ENCODE measurements around the gene PDAP1. TPM values are rescaled to one million over a fixed set of nuclear protein-coding genes. Genes with fewer than 3 reads are reported as not detected.

The PDAP1 gene
- polyA plus RNA-seq, 1 of the 3 experiments (the other 2 are of a cell fraction), result 389 TPM

DNA sequence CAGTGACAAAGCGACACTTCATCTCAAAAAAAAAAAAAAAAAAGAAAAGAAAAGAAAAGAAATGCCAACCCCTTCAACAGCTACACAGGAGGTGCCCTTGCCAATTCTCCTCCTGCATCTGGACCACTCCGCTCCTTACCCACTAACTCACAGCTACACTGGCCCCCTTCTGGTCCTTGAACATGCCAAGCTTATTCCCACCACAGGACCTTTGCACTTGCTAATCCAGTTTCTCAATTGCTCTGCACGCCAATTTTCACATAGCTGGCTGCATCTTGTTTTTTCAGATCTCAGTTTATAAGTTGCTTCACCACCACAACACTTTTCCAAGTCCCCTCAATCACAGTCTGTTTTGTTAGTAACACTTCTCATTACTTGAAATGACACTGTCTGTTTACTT, 5.5 kb downstream of the PDAP1 start:
- Histone ChIP-seq H2AFZ (ENCODE audit: low read depth) (no peak overlapping the region), H3K4me3 (ENCODE audit: low read depth in 2 of 2, low read length in 1 of 2) (no peak overlapping the region), H3K79me2 (ENCODE audit: insufficient read depth) (peaks cover 67% of the 10 kb centered on the region), H3K27ac (ENCODE audit: low read depth in 2 of 2, low read length in 1 of 2) (no peak overlapping the region), H3K9ac (no peak overlapping the region), H3K27me3 (ENCODE audit: insufficient read depth) (no peaks in the 10 kb centered on the region), H4K20me1 (ENCODE audit: insufficient read depth) (peaks cover 61% of the 10 kb centered on the region), H3K4me1 (ENCODE audit: control insufficient read depth in 1 of 2, insufficient read depth in 2 of 2, low read depth in 1 of 2, low read length in 1 of 2) (peaks cover 9 to 19% of the 10 kb centered on the region in 2 experiments; a peak in 3 of 4 replicates), H3K9me2 (no peaks in the 10 kb centered on the region), H3K4me2 (no peak overlapping the region), H3K9me3 (no peaks in the 10 kb centered on the region), H3K36me3 (replicated peaks in 1 of 2; ENCODE audit: control insufficient read depth in 1 of 2, insufficient read depth in 2 of 2, low read length in 1 of 2) (peaks cover 48 to 51% of the 10 kb centered on the region in 2 experiments), H3F3A (replicated peaks; ENCODE audit: insufficient read depth) (peaks cover 28% of the 10 kb centered on the region)
- no peak for DNase-seq
- TF ChIP-seq, protein P1, sequence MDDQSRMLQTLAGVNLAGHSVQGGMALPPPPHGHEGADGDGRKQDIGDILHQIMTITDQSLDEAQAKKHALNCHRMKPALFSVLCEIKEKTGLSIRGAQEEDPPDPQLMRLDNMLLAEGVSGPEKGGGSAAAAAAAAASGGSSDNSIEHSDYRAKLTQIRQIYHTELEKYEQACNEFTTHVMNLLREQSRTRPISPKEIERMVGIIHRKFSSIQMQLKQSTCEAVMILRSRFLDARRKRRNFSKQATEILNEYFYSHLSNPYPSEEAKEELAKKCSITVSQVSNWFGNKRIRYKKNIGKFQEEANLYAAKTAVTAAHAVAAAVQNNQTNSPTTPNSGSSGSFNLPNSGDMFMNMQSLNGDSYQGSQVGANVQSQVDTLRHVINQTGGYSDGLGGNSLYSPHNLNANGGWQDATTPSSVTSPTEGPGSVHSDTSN (IDR thresholded peaks at IDR 0.05), result no peak
- CTCF ChIA-PET, result interaction anchor here (1.1 kb wide), 2 partner anchors 9 to 37 kb away, joined by 3 to 5 read pairs; no protein-coding TSS in a partner anchor
- WGBS (ENCODE audit: low lambda C conversion rate), result 100% methylated on average over 3 of the region's 3 CpGs
- POLR2A ChIA-PET, result interaction anchor here (3.1 kb wide), 1 partner anchor 10 kb away, joined by 25 read pairs; no protein-coding TSS in a partner anchor

DNA sequence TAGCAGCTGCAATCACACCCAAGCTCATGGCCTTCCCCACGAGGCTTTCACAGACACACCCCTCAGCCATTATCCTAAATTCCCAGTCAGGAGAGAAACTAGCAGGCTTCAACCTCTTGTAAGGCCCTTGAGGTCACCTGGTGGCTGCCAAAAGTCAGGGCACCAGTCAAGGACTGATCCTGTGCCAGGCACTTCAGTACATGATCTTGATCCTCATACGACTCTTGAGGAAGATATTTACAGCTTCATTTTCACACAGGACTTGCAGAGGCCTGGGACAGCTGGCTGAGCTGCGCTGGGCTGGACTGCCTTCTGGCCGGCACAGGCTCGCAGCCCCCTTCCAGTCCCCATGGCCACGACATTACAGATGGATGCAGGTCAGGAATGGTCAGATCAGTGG, 8.8 kb downstream of the PDAP1 start:
- Histone ChIP-seq H2AFZ (ENCODE audit: low read depth) (no peak overlapping the region), H3K9me2 (no peaks in the 10 kb centered on the region), H3K27me3 (ENCODE audit: insufficient read depth) (no peaks in the 10 kb centered on the region), H3K79me2 (ENCODE audit: insufficient read depth) (peaks cover 34% of the 10 kb centered on the region), H3K9ac (no peak overlapping the region), H3K4me2 (no peak overlapping the region), H3K9me3 (no peaks in the 10 kb centered on the region), H3K4me1 (ENCODE audit: control insufficient read depth in 1 of 2, insufficient read depth in 2 of 2, low read depth in 1 of 2, low read length in 1 of 2) (peaks cover 0 to 5% of the 10 kb centered on the region in 2 experiments; a peak in 1 of 4 replicates), H3F3A (replicated peaks; ENCODE audit: insufficient read depth) (peaks cover 56% of the 10 kb centered on the region), H3K4me3 (ENCODE audit: low read depth in 2 of 2, low read length in 1 of 2) (no peak overlapping the region), H3K27ac (ENCODE audit: low read depth in 2 of 2, low read length in 1 of 2) (no peak overlapping the region), H4K20me1 (ENCODE audit: insufficient read depth) (peaks cover 61% of the 10 kb centered on the region), H3K36me3 (replicated peaks in 1 of 2; ENCODE audit: control insufficient read depth in 1 of 2, insufficient read depth in 2 of 2, low read length in 1 of 2) (peaks cover 56 to 74% of the 10 kb centered on the region in 2 experiments)
- ChIA-PET CTCF (interaction anchor here (2.8 to 3.2 kb wide), 2 partner anchors 9 to 16 kb away, joined by 10 to 16 read pairs; partner anchors contain the start of genes BUD31 and PDAP1), POLR2A (interaction anchor here (10.2 kb wide), 1 partner anchor 8 kb away, joined by 102 read pairs; the partner anchor contains the start of genes BUD31 and PDAP1)
- no peak for DNase-seq
- 79% methylated on average over 5 of the region's 6 CpGs for WGBS (ENCODE audit: low lambda C conversion rate)
- TF ChIP-seq, protein P2, sequence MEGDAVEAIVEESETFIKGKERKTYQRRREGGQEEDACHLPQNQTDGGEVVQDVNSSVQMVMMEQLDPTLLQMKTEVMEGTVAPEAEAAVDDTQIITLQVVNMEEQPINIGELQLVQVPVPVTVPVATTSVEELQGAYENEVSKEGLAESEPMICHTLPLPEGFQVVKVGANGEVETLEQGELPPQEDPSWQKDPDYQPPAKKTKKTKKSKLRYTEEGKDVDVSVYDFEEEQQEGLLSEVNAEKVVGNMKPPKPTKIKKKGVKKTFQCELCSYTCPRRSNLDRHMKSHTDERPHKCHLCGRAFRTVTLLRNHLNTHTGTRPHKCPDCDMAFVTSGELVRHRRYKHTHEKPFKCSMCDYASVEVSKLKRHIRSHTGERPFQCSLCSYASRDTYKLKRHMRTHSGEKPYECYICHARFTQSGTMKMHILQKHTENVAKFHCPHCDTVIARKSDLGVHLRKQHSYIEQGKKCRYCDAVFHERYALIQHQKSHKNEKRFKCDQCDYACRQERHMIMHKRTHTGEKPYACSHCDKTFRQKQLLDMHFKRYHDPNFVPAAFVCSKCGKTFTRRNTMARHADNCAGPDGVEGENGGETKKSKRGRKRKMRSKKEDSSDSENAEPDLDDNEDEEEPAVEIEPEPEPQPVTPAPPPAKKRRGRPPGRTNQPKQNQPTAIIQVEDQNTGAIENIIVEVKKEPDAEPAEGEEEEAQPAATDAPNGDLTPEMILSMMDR (IDR thresholded peaks at IDR 0.05), result no peak
- TF ChIP-seq, protein P1 (IDR thresholded peaks at IDR 0.05), result no peak
- TF ChIP-seq NRF1 (IDR thresholded peaks at IDR 0.05; ENCODE audit: low read depth, low read length) (no peak), GABPA (IDR thresholded peaks at IDR 0.05; ENCODE audit: low read depth) (no peak), RCOR1 (IDR thresholded peaks at IDR 0.05; ENCODE audit: low read length) (no peak), SIN3A (IDR thresholded peaks at IDR 0.05; ENCODE audit: borderline replicate concordance, low read depth, low read length) (peak; percentile 14; the same call in 1 of the 2 replicates), YY1 (IDR thresholded peaks at IDR 0.05; ENCODE audit: low read depth) (no peak), SMC3 (IDR thresholded peaks at IDR 0.05; ENCODE audit: low read depth, low read length) (no peak)
- TF ChIP-seq, protein P3, sequence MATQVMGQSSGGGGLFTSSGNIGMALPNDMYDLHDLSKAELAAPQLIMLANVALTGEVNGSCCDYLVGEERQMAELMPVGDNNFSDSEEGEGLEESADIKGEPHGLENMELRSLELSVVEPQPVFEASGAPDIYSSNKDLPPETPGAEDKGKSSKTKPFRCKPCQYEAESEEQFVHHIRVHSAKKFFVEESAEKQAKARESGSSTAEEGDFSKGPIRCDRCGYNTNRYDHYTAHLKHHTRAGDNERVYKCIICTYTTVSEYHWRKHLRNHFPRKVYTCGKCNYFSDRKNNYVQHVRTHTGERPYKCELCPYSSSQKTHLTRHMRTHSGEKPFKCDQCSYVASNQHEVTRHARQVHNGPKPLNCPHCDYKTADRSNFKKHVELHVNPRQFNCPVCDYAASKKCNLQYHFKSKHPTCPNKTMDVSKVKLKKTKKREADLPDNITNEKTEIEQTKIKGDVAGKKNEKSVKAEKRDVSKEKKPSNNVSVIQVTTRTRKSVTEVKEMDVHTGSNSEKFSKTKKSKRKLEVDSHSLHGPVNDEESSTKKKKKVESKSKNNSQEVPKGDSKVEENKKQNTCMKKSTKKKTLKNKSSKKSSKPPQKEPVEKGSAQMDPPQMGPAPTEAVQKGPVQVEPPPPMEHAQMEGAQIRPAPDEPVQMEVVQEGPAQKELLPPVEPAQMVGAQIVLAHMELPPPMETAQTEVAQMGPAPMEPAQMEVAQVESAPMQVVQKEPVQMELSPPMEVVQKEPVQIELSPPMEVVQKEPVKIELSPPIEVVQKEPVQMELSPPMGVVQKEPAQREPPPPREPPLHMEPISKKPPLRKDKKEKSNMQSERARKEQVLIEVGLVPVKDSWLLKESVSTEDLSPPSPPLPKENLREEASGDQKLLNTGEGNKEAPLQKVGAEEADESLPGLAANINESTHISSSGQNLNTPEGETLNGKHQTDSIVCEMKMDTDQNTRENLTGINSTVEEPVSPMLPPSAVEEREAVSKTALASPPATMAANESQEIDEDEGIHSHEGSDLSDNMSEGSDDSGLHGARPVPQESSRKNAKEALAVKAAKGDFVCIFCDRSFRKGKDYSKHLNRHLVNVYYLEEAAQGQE (IDR thresholded peaks at IDR 0.05; ENCODE audit: low read depth, low read length), result no peak

Measured in SK-N-SH (cell line).